AG04450 (cell line): Measurements from ENCODE around the gene PTP4A1. TPM values are rescaled to one million over a fixed set of nuclear protein-coding genes. Genes with fewer than 3 reads are reported as not detected.

ENCODE experiments used
- CTCF ChIA-PET: fragments of 300-600, 350-600 bp; formaldehyde crosslinking; extraction: SDS; loops from one replicate; lab custom pipeline; 2022; ENCODE audit warnings: antibody characterized with exemption, inconsistent platforms; lab: Charles Lee
- POLR2A ChIA-PET: fragments of 350-600 bp; formaldehyde crosslinking; extraction: SDS; loops from one replicate; lab custom pipeline; 2021; ENCODE audit warnings: antibody characterized with exemption, inconsistent platforms; lab: Yijun Ruan, JAX
- DNase-seq: peaks from one replicate; pipeline ENCODE4 v3.0.0-alpha.2; 2011; ENCODE audit warnings: low read depth, low spot score
- H3K27ac ChIP-seq: one replicate; pipeline ENCODE4 v1.5.1; 2012; ENCODE audit warnings: low read depth, low read length, control low read depth
- H3K27me3 ChIP-seq: one replicate; pipeline ENCODE4 v1.6.0; 2012; ENCODE audit warnings: low read length; ENCODE audit not compliant: control insufficient read depth, insufficient read depth
- H3K4me3 ChIP-seq: 2 replicates; pipeline ENCODE4 v1.5.1; 2011; ENCODE audit warnings: mild to moderate bottlenecking, low read depth, low read length, control low read depth
- H3K9me3 ChIP-seq: 2 replicates; pipeline ENCODE4 v1.5.1; 2012; ENCODE audit warnings: low read length; ENCODE audit not compliant: control insufficient read depth, insufficient read depth
- CTCF ChIP-seq: IDR thresholded peaks from 2 replicates; pipeline ENCODE4 v1.5.1; 2011; ENCODE audit warnings: low read depth, low read length, control low read depth, inconsistent platforms
- polyA plus RNA-seq: library from polyadenylated mRNA; depleted of rRNA; stranded (reverse); fragments of >200 nt; gene quantifications from 2 replicates; pipeline ENCODE4 v1.2.3, GENCODE V29; 2011

The PTP4A1 gene
- polyA plus RNA-seq, 1 experiment: 34.3 TPM

GRCh38 chr6:63571361-63572043, 778 bp upstream of the PTP4A1 start:
- no peaks in the 10 kb centered on the region for H3K27me3 ChIP-seq
- H3K9me3 ChIP-seq: peaks cover 2% of the 10 kb centered on the region; the same call in 1 of the 2 replicates
- TF ChIP-seq CTCF: peak; percentile 8; the same call in 1 of the 2 replicates
- peak overlapping the region; percentile 75 for H3K4me3 ChIP-seq
- DNase-seq: no peak
- H3K27ac ChIP-seq: peak overlapping the region; percentile 94
- ChIA-PET CTCF (interaction anchor here (1.9 kb wide), 1 partner anchor 219 kb away, joined by 7 read pairs; no protein-coding TSS in a partner anchor), POLR2A (no interaction called here)

- Histone ChIP-seq H3K4me3 (peak overlapping the region; percentile 86), H3K27me3 (no peaks in the 10 kb centered on the region), H3K9me3 (peaks cover 2% of the 10 kb centered on the region; the same call in 1 of the 2 replicates), H3K27ac (peak overlapping the region; percentile 92)
- ChIA-PET CTCF (interaction anchor here (2.5 kb wide), 1 partner anchor 25 kb away, joined by 17 read pairs; no protein-coding TSS in a partner anchor), POLR2A (interaction anchor here (1.4 kb wide), 1 partner anchor 45 kb away, joined by 3 read pairs; no protein-coding TSS in a partner anchor)
- no peak for DNase-seq
- TF ChIP-seq CTCF: no peak
These were observed 431 bp downstream of the PTP4A1 start for GRCh38 chr6:63572747-63573075.

- Histone ChIP-seq H3K9me3 (peaks cover 2% of the 10 kb centered on the region; the same call in 1 of the 2 replicates), H3K27me3 (no peaks in the 10 kb centered on the region), H3K27ac (peak overlapping the region; percentile 92), H3K4me3 (peak overlapping the region; percentile 86)
- POLR2A ChIA-PET: interaction anchor here (0.6 to 1.4 kb wide), 4 partner anchors 11 to 62 kb away, joined by 3 to 7 read pairs (median 4); partner anchors contain the start of gene PHF3
- no peak for TF ChIP-seq CTCF
- CTCF ChIA-PET: interaction anchor here (0.5 to 2.5 kb wide), 13 partner anchors 11 to 675 kb away, joined by 3 to 17 read pairs (median 3); no protein-coding TSS in a partner anchor
- DNase-seq: no peak
These were observed 1.0 kb downstream of the PTP4A1 start for GRCh38 chr6:63573076-63573898.

- H3K27ac ChIP-seq: peak overlapping the region; percentile 92
- H3K9me3 ChIP-seq: peaks cover 2% of the 10 kb centered on the region; the same call in 1 of the 2 replicates
- ChIA-PET POLR2A (interaction anchor here (0.6 to 1.4 kb wide), 4 partner anchors 10 to 61 kb away, joined by 3 to 7 read pairs (median 4); partner anchors contain the start of gene PHF3), CTCF (interaction anchor here (0.5 to 2.5 kb wide), 22 partner anchors 9 to 675 kb away, joined by 3 to 17 read pairs (median 4); no protein-coding TSS in a partner anchor)
- peak; percentile 66 for TF ChIP-seq CTCF
- no peak for DNase-seq
- peak overlapping the region; percentile 86 for H3K4me3 ChIP-seq
- no peaks in the 10 kb centered on the region for H3K27me3 ChIP-seq
These were observed 1.7 kb downstream of the PTP4A1 start for GRCh38 chr6:63573899-63574553.
